ENCODE data around the gene DGAT2L6.

The DGAT2L6 gene, protein sequence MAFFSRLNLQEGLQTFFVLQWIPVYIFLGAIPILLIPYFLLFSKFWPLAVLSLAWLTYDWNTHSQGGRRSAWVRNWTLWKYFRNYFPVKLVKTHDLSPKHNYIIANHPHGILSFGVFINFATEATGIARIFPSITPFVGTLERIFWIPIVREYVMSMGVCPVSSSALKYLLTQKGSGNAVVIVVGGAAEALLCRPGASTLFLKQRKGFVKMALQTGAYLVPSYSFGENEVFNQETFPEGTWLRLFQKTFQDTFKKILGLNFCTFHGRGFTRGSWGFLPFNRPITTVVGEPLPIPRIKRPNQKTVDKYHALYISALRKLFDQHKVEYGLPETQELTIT

DNA sequence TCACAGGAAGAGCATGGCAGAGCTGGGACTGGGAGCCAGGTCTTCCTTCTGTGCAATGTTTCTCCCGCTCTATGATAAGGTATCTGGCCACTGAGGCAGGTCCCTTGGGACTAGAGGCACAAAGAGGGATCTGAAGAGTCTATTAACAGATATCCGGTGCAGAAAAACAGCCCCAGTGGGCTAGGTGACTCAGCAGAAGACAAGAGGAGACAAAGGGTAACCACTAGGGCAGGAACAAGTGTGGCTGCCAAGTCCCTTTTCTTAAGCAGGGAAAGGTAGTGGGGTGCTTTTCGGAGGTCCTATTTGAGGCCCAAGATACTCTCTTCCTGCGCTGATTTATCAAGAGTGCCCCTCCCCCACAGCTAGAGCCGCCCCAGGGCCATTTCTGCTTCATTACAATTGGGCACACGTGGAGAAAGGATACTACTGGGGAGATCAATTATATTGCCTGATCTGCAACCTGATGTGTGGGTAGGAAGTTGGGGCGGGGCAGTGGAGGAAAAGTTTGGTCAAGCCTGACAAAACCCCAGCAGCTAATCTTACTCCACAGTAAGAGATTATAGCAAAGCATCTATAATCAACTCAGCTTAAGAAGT lies at the start of gene DGAT2L6:
Gene DGAT2L6, plus strand, starts transcription at position 546 of the 596 bp plus-strand sequence. CDS start 100 bp downstream, outside the sequence.
- H3K4me3 ChIP-seq (ENCODE audit: low read depth, low read length): no peak within 1 kb of the TSS
- peak; percentile 10 for DNase-seq (ENCODE audit: low read depth)
- TF ChIP-seq, protein P1, sequence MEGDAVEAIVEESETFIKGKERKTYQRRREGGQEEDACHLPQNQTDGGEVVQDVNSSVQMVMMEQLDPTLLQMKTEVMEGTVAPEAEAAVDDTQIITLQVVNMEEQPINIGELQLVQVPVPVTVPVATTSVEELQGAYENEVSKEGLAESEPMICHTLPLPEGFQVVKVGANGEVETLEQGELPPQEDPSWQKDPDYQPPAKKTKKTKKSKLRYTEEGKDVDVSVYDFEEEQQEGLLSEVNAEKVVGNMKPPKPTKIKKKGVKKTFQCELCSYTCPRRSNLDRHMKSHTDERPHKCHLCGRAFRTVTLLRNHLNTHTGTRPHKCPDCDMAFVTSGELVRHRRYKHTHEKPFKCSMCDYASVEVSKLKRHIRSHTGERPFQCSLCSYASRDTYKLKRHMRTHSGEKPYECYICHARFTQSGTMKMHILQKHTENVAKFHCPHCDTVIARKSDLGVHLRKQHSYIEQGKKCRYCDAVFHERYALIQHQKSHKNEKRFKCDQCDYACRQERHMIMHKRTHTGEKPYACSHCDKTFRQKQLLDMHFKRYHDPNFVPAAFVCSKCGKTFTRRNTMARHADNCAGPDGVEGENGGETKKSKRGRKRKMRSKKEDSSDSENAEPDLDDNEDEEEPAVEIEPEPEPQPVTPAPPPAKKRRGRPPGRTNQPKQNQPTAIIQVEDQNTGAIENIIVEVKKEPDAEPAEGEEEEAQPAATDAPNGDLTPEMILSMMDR (IDR thresholded peaks at IDR 0.05; ENCODE audit: insufficient read depth, low read depth, low read length, missing control alignments): no peak

DNA sequence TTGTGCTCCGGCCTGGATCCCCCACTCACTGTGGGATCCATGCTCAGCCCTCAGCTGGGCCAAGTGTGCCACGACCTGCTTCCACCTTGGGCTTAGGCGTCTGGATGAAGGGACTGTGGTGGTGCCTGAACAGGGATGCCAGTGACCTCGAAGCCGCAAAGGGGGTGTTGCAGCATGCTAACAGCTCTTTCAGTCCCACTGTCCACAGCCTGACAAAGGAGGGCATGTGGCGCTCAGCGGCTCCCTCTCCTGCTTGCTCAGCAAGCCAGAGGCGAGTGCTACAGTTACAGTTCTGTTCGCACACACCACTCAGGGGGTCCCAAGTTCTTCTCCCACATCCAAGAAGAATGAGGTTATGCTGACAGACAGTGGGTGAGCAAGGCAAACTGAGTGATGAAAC lies 49.2 kb upstream of the DGAT2L6 start:
- DNase-seq (ENCODE audit: low read depth): no peak
- TF ChIP-seq, protein P1 (IDR thresholded peaks at IDR 0.05; ENCODE audit: insufficient read depth, low read depth, low read length, missing control alignments): no peak
- no peak overlapping the region for H3K4me3 ChIP-seq (ENCODE audit: low read depth, low read length)

DNA sequence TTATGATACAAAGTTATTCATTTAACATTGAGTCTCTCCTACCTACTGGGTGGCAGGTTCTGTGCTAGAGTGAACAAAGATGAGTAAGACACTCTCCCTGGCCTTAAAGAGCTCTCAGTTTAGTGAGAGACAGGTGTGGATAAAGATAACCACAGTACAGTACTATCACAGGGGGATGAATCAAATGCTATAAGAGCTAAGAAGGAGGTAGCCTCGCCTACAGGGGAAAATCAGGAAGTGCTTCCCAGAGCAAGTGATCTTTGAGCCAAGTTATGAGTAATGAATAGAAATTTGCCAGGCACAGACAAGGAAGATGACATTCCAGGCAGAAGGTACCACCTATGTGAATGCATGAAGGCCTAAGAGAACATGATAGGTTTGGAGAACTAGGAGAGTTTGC lies 47.5 kb upstream of the DGAT2L6 start:
- no peak for DNase-seq (ENCODE audit: low read depth)
- no peak overlapping the region for H3K4me3 ChIP-seq (ENCODE audit: low read depth, low read length)
- TF ChIP-seq, protein P1 (IDR thresholded peaks at IDR 0.05; ENCODE audit: insufficient read depth, low read depth, low read length, missing control alignments): no peak

DNA sequence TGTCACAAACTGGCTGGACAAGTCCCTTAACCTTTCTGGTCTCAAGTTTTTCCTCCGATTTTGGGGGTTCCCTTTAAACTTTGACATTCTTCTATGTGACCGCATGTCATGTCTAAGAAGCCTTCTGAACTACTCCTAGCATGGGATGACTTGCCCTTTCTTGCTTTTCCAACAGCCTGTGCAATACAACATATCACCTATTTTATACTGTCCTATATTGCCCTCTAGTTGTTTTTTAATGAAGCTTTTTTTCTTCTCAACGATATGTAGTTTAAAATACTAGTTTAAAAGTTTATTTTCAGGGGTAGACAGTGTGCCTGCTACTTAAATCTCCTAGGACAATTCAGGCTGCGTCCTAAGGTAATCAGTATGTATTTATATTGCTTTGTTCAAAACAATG lies 45.1 kb upstream of the DGAT2L6 start:
- DNase-seq (ENCODE audit: low read depth): no peak
- TF ChIP-seq, protein P1 (IDR thresholded peaks at IDR 0.05; ENCODE audit: insufficient read depth, low read depth, low read length, missing control alignments): no peak
- H3K4me3 ChIP-seq (ENCODE audit: low read depth, low read length): peak overlapping the region; percentile 86; the same call in 1 of the 2 replicates

DNA sequence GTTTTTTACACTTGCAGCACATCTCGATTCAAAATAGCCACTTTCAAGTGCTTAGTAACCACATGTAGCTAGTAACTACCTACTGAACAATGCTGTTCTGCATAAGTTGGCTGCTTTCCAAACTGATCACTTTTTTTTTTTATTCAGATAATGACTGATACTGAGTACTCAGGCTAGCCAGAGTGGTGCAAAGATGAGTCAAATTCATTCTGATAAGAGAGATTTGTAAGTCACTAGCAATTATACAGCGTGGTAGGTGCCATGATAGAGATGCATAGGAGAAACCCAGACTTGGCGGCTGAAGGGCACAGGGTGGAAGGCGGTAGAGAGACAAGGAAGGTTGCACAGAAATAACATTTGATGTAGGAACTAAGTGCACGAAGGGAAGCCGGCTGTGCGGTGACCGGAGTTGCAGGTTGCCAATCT lies 44.4 kb upstream of the DGAT2L6 start:
- peak overlapping the region; percentile 86 for H3K4me3 ChIP-seq (ENCODE audit: low read depth, low read length)
- DNase-seq (ENCODE audit: low read depth): no peak
- TF ChIP-seq, protein P1 (IDR thresholded peaks at IDR 0.05; ENCODE audit: insufficient read depth, low read depth, low read length, missing control alignments): no peak

DNA sequence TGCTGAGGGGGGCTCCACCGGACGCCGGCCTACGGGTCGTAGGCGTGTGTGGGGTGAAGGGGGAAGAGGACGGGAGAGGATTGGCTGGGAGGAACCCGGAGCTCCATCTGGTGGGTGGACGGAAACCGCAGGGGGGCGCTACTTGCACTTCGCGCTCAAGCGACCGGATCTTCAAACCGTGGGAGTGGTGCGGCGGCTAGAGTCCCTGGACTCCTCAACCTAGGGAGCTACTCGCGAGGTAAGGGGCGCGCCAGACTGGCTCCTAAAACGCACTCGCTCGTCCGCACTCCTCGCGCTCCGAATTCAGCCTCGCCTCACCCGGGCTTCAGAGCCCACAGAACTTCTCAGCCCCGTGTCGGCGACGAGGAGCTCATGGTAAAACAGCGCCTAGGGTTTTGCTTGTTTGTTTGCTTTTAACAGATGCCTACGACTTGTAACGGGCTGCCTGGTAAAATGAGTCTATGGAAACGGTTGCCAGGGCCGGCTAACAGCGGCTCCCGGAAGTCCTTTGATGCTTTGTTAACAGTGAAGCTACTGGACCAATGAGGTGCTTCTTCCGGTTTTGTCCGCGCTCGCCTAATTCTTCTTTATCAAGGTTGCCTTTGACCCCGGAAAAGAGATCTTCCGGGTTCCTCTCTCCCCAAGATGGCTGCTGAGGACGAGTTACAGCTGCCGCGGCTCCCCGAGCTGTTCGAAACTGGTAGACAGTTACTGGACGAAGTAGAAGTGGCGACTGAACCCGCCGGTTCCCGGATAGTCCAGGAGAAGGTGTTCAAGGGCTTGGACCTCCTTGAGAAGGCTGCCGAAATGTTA lies 43.8 kb upstream of the DGAT2L6 start, which contains the start of gene IGBP1:
Gene IGBP1, plus strand, starts transcription at position 145 of the 813 bp plus-strand sequence. Its CDS starts 501 bp downstream, at position 646.
- TF ChIP-seq, protein P1 (IDR thresholded peaks at IDR 0.05; ENCODE audit: insufficient read depth, low read depth, low read length, missing control alignments): peak; percentile 45
- H3K4me3 ChIP-seq (ENCODE audit: low read depth, low read length): peak within 1 kb of the TSS; percentile 86
- peak; percentile 88 for DNase-seq (ENCODE audit: low read depth)

Measured in GM12865 (cell line).